NCI-H2227 (cell line): ENCODE results near the gene P2RX2.

ENCODE experiments used
- DNase-seq: peaks from one replicate; lab custom pipeline; 2025; ENCODE audit not compliant: unreplicated experiment; lab: John Stamatoyannopoulos, UW

Gene P2RX2

DNA sequence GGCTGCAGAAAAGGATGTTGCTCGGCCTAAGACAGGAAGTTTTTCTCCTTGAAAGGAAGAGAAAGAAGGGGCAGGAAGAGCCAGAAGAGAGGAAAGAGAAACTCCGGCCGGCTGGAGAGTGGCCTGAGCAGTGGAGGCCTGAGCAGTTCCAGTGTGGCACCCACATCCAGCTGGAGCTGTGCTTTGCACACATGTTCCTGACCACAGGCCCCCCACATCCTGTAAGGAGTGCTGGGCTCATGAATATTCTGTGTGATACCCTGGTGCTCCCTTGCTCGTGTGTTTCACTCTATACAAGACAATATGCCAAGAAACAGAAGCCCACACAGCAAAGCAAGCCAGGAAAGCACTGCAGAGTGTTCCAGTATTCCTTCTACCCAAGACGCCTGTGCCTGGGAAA lies 41.5 kb downstream of the P2RX2 start:
- DNase-seq, result no peak

DNA sequence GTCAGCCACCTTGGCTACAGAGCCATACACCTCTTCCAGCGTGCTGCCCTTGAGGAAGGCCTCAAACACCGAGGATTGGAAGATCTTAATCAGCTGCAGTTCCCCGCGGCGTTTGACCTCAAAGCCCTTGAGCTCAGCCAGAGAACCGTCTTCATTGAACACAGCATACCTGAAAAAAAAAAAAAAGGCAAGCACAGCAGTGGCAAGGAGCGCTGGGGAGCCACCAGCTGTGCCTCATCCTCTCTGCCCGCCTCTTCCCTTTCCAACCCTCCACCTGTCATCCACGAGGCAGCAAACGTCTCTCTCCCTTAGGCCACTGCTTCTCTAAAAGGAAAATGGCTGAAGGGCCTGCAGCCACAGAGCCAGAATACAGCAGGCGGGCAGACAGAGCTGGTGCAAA lies 42.4 kb downstream of the P2RX2 start:
- no peak for DNase-seq

DNA sequence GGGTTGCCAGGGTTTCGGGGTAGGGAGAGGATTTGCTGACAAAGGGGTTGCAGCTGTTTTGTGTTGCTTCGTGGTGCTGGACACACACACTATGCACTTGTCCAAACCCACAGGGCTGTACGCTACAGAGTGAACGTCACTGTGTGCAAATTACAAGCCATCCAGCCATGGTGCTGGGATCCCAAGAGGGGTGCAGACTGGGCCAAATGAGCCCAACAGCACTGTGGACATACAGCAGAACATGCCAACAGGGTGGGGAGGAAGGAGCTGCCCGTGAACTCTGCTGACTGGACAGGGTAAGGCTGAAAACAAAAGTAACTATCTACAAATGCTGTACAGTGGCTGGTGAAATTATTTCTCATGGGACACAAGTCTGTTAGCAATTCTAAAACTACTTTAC lies 43.4 kb downstream of the P2RX2 start:
- no peak for DNase-seq

DNA sequence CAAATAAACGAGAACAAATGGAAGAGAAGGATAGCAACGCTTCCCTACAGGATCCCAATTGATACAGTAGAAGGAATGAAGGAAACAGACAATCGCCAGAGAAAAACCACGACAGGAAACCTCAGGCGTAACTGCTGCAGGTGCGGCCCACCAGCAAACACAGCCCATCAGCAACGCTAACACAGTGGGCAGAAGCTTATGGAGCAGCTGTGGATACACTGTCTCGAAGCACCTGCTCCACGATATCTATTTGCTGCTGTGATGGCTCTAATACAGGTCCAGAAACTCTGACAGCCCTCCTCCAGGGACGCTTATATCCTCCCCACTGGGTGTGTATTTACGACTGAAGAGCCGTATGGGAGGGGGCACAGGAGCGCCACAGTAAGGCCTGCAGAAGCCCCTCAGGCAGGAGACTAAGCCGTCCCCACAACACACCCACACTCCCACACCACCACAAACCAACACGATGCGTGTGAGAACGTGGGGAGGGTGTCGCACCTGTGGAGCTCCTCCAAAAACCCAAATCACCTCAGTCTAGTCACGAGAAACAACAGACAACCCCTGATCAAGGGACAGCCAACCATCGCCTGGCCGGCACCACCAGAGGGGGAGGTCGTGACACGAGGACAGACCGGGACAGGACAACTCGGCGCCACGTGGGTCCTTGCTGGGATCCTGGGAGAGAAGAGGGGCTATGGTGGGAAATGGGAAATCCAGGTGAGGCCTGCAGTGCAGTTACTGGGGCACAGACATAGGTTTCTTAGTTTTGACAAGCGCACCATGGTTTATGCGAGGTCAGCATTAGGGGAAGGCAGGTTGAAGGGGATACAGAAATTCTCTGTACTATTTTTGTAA lies 44.6 kb downstream of the P2RX2 start:
- DNase-seq, result no peak

DNA sequence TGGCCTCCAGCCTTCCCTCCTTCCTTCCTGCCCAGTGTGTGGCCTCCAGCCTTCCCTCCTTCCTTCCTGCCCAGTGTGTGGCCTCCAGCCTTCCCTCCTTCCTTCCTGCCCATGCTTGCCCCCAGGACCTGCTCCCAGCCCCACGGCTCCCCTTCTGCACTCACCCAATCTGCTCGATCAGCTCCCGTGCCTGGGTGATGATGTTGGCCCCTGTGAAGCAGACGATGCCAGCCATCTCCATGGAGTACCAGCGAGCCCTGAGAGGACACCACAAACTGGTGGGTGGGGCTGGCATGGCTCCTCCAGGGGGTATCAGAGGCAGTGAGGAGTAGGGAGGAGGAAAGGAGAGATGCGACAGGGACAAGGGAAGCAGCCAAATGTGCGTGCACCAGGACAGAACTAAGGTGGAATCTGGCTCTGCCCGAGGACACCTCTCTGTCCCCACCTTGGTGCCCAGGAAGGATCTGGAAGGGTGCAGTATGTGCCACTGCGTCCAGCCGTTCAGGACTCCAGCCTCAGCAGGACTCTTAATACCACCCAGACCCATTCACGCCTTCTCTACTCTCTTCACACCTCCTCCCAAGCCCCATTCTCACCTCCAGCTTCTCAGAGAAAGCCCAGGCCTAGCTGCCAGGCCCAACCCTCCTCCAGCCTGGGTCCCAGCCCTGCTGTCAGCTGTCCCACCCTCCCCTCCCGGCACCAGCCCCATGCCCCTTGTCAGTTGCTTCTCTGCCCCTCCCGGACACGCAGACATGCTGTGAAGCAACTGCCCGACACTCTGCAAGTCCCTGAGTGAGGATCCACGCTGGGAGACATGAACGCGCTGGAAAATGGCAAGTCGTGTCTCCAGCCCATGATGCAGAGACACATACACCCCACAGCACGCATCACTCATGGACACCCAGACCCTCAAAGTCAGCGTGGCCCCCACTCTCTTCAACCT lies 45.9 kb downstream of the P2RX2 start:
- DNase-seq, result no peak

DNA sequence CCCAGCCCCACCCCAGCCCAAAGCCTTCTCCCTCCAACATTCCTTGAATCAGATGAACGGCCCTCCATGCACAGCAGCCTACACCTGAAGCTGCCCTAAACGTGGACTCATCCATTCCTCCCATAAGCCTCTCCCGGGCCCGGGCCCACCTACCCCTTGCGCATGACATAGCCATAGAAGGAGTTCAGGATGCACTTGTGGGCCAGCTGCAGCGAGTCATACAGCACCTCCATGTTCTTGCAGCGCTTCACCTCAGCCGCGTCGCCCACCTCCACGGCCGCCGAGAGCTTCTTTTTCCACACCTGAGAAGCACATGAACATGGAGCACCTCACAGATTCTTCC lies 46.5 kb downstream of the P2RX2 start:
- no peak for DNase-seq

DNA sequence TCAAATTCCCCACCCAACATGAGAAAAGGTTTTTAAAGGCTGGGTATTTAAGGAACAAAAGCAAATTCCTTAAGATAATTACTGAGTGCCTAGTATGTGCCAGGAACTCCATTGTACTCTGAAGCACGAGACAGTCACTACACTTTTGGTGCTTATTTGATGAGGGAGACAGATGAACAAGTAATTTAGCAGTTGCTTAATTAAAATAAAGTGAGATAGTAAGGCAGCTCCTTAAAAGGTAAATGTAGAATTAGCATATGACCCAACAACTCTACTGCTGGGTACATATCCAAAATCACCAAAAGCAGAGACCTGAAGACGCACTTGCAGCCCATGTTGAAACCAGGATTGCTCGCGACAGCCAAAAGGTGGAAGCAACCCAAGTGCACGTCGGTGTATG lies 47.2 kb downstream of the P2RX2 start:
- DNase-seq, result no peak

DNA sequence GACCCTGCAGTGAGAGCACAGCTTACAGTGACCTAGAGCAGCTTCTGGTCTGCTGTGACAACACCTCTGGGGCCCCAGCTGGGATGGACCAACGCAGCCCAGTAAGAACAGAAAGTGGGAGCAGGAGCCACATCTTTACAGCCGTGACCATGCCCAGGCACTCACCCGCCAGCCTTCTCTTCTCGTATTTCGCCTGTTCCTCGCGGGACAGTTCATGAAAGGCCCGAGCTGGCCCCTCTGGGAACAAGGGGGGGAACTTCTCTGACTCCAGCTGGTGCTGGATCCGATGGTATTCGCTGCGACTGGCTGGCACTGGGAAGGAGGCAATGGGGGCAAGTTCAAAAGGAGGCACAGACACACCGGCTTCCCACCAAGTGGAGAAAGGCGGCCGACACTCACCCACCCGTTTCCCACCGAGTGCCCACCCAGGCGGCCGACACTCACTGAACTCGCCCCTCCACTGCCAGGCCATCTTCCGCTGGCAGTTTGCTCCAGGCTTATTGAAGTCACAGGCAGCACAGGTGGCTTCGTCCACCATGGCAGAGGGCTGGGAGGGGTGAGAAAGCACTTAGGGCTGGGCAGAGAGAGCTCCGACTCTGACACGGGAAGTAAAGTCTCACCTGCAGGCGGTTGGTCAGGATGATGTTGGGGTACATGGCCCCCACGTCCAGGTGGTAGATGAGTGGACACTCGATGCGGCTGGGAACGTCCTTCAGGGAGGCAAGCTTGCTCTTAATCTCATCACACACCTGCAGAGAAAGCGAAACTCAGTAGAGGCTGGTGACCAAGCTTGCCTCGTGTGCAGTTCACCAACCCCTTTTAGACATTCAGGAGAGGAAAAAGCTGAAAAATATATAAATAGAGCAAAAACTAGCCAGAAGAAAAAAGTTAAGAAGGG lies 49.9 kb downstream of the P2RX2 start:
- DNase-seq, result no peak

DNA sequence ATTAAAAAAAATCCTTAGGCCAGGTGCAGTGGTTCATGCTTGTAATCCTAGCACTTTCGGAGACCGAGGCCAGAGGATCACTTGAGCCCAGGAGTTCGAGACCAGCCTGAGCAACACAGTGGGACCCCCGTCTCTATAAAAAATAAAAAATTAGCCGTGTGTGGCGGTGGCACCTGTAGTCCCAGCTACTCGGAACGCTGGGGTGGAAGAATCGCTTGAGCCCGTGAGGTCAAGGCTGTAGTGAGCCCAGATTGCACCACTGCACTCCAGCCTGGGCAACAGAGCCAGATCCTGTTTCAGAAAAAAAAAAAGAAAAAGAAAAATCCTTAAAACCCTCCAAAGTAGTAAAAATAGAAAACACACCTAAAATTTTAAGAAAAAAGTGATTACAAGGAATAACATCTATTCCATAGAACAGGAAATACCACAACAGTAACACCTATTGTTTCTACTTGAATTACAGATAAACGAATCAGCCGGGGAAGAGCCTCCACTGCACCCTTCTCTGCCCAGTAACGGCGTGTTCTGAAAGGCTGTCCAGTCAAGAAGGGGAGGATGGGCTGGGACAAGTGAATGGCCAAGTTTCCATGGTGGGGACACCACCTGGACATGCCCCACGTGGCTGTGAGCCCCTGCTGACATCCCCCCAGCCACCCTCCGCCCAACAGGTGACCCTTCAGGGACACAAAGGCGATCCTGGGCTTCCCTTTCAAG lies 50.7 kb downstream of the P2RX2 start:
- DNase-seq, result no peak
